Fibroblast of pulmonary artery (primary cell): ENCODE data around the gene PTPMT1.

Experiments
- DNase-seq: peaks from one replicate; pipeline ENCODE4 v3.0.0-alpha.2; 2010; ENCODE audit warnings: low read depth
- H3K4me3 ChIP-seq: replicated peaks from 2 replicates; pipeline ENCODE4 v1.5.1; 2011; ENCODE audit warnings: low read depth, mild to moderate bottlenecking, control low read depth, low read length, moderate library complexity
- CTCF ChIP-seq: IDR thresholded peaks from 2 replicates; pipeline ENCODE4 v1.5.1; 2011; ENCODE audit warnings: mild to moderate bottlenecking, control low read depth, low read length, inconsistent platforms; ENCODE audit errors: missing control alignments

PTPMT1 gene

GRCh38 chr11:47592251-47592650, 26.9 kb downstream of the PTPMT1 start:
- DNase-seq, result no peak
- no peak for TF ChIP-seq CTCF
- H3K4me3 ChIP-seq, result no peak overlapping the region

GRCh38 chr11:47592970-47593369, 27.6 kb downstream of the PTPMT1 start:
- DNase-seq, result no peak
- H3K4me3 ChIP-seq, result no peak overlapping the region
- TF ChIP-seq CTCF, result no peak

- TF ChIP-seq CTCF, result no peak
- H3K4me3 ChIP-seq, result no peak overlapping the region
- DNase-seq, result no peak
Measured at GRCh38 chr11:47593492-47593933, 28.1 kb downstream of the PTPMT1 start.

GRCh38 chr11:47593934-47594855, 28.8 kb downstream of the PTPMT1 start, which contains the start of gene C1QTNF4:
C1QTNF4 (minus strand) TSS chr11:47594411; CDS start chr11:47590810, 3,601 bp downstream.
- peak within 1 kb of the TSS; percentile 29 for H3K4me3 ChIP-seq
- no peak for DNase-seq
- TF ChIP-seq CTCF, result no peak

GRCh38 chr11:47595029-47595428, 29.6 kb downstream of the PTPMT1 start:
- no peak overlapping the region for H3K4me3 ChIP-seq
- DNase-seq, result no peak
- TF ChIP-seq CTCF, result no peak

- no peak overlapping the region for H3K4me3 ChIP-seq
- TF ChIP-seq CTCF, result no peak
- DNase-seq, result no peak
Measured at GRCh38 chr11:47595967-47596366, 30.6 kb downstream of the PTPMT1 start.

- no peak for DNase-seq
- no peak for TF ChIP-seq CTCF
- no peak overlapping the region for H3K4me3 ChIP-seq
Measured at GRCh38 chr11:47599902-47600301, 34.5 kb downstream of the PTPMT1 start.
